GM21825 (cell line): ENCODE results near the gene ZFP36L1.
"Not testable (repeated sequence)": the region's sequence is repeated elsewhere in the genome, so short reads cannot be mapped to it uniquely, and the experiment has no call there.

Experiments
- ATAC-seq: cut with Tn5 transposase; IDR thresholded peaks from one replicate; pipeline ENCODE4 v1.9.1; 2021; ENCODE audit warnings: mild to moderate bottlenecking, moderate library complexity; ENCODE audit not compliant: unreplicated experiment

The ZFP36L1 gene

DNA sequence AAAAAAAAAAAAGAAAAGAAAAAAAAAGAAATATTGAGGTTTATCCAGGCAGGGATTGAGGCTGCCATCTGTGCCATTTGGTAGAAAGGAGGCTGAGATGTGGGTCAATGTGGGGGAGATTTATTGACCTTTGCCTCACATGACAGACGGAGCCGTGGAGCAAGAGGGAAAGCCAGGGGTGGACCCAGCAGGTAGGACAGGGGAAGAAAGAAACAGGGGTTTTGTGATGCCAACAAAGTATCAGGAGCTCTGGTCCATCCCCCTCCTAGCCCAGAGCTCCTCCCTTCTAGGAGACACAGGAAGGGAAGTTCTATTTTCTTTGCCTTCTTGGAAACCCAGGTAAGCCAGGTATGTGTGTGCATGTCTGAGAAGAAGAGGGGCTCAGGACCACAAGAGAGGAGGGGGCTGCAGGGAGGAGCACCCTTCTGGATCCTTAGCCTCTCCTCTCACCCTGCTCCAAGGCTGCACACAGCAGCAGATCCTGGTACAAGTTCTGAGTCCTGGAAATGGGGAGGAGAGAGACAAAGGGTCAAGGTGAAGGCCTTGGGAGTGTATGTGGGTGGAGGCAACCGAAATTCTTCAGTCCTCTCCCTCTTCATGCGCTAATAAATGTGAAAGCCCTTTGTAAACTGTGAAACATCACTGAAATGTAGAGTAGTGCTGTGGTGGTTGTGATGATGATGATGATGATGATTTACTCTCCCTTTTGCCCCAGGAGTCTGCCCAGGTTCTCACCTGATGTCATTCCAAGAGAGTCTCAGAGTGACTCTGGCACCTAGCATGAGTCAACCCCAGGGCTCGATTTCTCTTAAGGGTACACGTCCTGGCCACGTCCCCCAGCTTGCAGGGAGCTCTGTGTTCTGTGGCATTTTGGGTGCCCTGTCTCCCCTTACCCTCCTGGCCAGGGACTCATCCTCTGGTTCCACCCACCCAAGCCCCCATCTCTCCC, 26.3 kb downstream of the ZFP36L1 start:
- no peak for ATAC-seq

DNA sequence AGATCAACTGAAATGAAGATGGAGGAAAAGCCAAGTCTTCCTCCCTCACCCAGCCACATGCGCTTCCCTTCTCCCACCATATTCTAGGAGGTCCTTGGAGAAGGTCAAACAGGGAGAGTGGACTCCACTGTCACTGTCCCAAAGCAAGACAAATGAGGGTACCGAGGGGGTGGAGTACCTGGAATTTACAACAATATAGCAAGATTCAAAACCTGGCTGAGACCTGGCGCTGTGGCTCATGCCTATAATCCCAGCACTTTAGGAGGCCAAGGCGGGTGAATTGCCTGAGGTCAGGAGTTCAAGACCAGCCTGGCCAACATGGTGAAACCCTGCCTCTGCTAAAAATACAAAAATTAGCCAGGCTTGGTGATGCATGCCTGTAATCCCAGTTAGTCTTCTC, 29.0 kb downstream of the ZFP36L1 start:
- not testable (repeated sequence) for ATAC-seq

GRCh38 chr14:68762953-68763764, 29.7 kb downstream of the ZFP36L1 start:
- ATAC-seq: no peak

DNA sequence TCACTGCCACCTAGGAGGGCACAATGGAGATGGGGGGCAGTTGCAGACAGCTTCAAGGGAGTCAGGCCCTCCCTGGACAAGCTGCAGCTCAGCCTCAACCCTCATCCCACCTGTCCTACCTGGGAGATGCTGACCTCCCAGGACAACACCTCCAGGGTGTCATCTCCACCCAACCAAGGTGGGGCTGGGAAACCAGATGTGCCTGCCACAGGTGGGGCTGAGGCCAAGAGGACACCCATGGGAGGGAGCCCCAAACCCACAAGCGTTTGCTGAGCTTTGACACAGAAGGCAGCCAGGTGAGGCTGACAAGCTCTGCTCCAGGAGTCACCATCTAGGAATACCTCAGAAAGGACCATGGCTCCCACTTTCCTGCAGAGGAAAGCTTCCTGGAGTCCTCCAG, 31.5 kb downstream of the ZFP36L1 start:
- ATAC-seq: no peak

- ATAC-seq: no peak
These were observed 32.1 kb downstream of the ZFP36L1 start for GRCh38 chr14:68760761-68761160.

DNA sequence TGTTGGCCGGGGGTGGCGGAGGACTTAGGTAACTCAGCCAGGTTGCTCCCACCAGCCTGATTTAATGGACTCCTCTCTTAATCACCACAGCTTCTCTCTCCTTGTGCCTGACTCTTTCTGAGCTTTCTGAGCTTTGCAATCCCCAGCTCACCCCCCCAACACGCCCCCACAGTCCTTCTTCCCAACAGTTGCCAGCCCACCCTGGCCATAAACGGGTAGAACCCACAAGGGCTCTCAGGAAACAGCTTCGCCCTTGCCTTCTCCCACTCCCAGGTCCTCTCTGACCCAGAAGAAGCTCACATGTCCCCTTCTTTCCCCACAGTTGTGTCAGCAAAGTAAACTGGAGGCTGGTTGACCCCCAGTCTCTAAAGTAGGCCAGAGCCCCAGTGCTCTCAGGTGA, 32.9 kb downstream of the ZFP36L1 start:
- ATAC-seq: no peak

DNA sequence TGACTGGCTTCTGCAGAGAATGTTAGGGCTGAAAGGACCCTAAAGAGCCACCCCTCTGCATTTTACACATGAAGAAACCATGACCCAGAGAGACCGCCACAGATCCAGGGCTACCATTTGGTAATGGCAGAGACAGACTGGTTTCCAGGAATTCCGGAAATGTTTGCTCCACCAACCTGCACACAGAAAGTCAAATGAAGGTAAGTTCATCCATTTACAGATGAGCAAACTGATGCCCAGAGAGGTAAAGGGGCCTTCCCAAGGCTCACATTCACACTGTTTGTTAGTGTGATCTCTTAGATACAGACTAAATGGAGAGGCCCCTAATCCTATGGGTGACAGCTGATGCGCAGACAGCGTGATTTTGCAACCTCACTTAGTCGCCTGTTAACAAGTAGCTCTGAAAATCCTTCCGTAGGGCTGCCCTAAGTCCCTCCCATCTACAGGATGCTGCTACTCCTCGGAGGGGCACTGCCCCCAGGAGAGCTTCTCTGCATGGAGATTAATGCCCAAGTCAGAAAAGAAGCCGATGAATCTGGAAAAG, 33.8 kb downstream of the ZFP36L1 start:
- ATAC-seq: no peak

DNA sequence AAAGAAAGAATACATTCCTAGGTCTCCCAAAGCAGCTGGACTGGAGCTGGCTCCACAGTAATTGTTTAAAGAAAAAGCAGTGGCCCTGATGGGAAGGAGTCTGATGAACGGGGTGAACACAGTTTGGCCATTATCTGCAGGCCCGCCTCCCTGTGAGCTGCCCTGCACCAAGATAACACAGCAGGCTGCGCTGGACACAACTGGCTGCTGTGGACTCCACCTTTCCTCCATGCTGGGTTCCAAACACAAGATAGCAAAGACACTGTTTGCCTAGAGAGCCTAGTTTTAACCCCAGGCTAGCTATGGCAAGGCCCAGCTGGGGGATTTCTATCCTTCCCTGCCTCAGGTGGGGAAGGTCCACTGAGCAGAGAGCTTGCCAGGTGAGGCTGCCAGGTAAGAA, 34.6 kb downstream of the ZFP36L1 start:
- no peak for ATAC-seq

DNA sequence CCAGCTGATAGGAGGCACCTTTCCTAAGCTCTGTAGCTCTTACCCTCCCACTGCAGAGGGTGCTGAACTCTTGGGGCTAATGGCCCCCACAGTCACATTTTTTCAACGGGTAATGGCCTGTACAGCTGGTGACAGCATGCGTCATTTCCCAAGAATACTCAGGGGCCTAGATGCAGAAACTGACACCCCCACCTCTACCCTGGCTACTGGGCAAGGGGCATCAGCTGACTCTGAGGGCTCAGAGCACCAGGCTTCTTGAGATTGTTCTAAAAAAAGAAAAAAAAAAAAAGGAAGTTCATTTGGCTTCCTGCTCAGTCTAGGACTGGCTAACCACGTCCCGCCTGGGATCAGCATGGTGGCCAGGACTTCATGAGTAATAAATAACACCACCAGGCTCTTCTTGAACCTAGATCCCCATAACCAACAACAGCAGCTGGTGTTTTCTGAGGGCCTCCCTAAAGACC, 35.2 kb downstream of the ZFP36L1 start:
- no peak for ATAC-seq

- no peak for ATAC-seq
These were observed 36.1 kb downstream of the ZFP36L1 start for GRCh38 chr14:68756734-68757133.

- ATAC-seq: no peak
These were observed 36.8 kb downstream of the ZFP36L1 start for GRCh38 chr14:68756000-68756481.

- ATAC-seq: no peak
These were observed 37.9 kb downstream of the ZFP36L1 start for GRCh38 chr14:68755016-68755353.

- ATAC-seq: no peak
These were observed 39.2 kb downstream of the ZFP36L1 start for GRCh38 chr14:68753690-68754089.

DNA sequence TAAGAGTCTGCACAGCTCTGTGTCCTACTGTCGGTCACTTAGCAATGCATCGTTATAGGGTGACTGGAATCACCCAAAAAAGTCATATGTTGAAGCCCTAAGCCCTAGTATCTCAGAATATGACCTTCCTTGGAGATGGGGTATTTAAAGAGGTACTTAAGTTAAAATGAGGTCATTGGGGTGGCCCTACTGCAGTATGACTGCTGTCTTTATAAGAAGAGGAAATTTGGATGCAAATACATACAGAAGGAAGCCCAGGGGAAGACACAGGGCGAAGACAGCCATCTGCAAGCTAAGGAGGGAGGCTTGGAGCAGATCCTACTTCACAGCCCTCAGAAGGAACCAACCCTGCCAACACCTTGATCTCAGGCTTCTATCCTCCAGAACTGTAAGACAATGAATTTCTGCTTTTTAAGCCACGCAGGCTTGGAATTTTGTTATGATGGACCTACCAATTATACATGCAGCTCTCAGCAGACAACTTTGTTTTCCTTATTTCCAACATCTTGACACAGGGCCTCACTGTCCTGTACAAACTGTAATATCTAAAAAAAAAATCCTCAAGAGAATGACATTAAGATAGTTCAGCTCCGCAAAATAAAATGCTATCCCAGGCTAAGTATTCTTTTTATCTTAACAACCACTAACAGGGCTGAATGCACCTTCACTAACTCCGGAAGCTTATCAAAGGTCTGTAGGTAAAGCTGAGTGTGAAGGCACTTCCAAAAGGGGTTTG, 40.4 kb downstream of the ZFP36L1 start:
- ATAC-seq: no peak

DNA sequence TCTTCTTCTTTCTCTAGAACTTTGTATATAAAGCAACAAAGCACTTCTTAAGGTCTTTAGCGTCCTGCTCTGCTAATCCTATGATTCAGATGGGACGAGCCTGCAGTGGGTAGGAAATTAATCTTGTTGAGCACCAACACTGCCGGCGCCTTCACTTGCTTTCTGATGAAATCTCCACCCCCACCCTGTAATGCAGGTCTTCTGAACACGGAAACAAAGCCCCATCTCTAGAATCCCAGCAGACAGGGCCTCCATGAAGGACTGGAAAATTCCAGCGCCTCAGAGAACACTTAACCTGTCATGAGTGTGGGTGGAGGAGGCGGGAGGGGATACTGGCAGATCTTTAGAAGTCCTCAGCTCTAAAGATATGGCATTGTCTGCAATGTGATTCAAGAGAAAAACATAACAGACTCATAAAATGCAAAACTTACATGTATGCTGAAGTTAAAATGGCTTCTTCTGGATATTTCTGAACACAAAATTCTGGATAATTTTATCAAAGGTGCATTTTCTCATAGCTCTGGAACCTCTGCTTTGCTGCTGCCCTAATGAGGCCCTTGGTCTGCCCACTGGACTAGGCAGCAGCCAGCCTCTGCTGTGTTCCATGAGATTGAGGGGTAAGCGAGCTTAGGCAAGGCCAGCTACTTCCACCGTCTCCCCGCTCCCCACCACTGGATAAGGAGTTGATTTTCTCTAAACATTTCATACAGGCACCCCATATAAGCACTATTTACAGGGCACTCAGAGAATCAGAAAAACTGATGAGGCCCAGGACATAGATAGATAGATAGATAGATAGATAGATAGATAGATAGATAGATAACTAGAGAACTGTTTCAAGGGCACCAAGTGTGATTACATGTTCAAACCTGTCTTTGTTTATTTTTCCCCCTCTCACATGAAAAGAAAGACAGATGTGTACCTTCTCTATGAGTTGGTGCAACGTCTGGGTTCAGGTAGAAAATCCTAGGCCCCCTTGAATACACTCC, 43.1 kb downstream of the ZFP36L1 start:
- no peak for ATAC-seq

DNA sequence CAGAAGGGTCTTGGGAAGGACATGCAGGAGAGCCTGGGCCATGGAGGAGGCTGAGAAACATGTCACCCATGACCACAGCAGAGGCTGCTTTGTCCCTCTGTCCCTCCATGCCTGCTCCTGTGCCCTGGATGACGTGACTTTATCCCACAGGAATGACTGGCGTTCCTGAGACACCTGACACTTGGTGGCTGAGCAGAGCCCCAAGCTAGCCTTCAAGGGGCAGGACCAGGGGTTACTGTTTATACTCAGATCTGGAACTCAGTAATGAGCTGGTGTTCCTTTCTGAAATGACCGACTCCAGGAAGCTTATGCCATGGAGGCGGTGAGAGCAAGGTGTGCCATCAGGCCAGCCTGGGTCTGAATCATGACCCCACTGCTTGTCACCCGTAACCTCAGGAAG, 44.2 kb downstream of the ZFP36L1 start:
- ATAC-seq: no peak

DNA sequence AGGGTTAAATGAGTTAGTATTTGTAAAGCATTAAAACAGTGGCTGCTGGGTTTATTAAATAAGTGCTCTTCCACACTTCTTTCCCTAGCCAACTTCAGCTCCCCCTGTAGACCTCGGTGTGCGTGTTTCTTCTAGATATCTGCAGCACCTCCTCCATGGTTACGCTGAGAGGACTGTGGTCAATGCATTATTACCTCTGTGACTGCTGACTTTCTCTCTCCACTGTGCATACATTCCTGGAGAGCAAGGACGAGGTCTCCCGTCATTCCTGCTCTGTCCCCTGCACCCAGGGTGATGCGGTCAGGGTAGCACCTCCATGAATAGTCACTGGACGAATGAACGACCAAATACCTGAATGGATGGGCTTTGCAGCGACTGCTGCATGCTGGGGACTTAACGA, 44.6 kb downstream of the ZFP36L1 start:
- ATAC-seq: no peak

- no peak for ATAC-seq
These were observed 45.5 kb downstream of the ZFP36L1 start for GRCh38 chr14:68747393-68747792.

DNA sequence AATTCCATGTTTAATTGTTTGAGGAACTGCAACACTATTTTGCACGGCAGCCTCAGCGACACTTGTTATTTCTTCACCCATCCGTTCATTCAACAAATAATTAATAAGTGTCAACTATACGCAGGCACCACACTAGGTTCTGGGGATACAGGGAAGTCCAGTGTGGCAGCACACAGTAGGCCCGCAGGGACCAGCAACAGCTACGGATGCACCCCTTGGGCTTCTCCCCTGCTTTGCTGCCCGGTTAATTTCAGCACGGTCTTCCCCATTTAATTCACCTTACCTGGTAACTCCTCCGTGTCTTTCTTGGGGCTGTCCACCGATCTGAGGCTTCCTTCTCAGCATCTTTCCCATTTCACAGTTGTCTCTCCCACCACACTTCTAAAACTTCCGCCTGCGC, 48.3 kb downstream of the ZFP36L1 start:
- ATAC-seq: no peak
